Common myeloid progenitor, CD34-positive (primary cell): Measurements from ENCODE around the gene APOC3. TPM values are rescaled to one million over a fixed set of nuclear protein-coding genes. Genes with fewer than 3 reads are reported as not detected.

ENCODE experiments used
- CTCF ChIA-PET: fragments of 350-600 bp; sonication (Branson Sonifier 250); formaldehyde crosslinking; loops from one replicate; lab custom pipeline; 2021; ENCODE audit warnings: antibody characterized with exemption; lab: Charles Lee
- POLR2A ChIA-PET: fragments of 350-600 bp; sonication (Branson Sonifier 250); formaldehyde crosslinking; loops from one replicate; lab custom pipeline; 2021; ENCODE audit warnings: antibody characterized with exemption; lab: Charles Lee
- DNase-seq, 3 donors: peaks; one replicate each; pipeline versions ENCODE4 v3.0.0 to v3.0.0-alpha.2; 2013
- H3K27ac ChIP-seq, 2 experiments: 1 replicate in 1 of 2; 2 replicates in 1 of 2; pipeline ENCODE4 v1.7.0; 2013; ENCODE audit warnings: inconsistent platforms in 2 of 2, low read length in 2 of 2, mild to moderate bottlenecking in 2 of 2, low read depth in 1 of 2, moderate library complexity in 1 of 2; ENCODE audit not compliant: severe bottlenecking in 2 of 2, insufficient read depth in 1 of 2, poor library complexity in 1 of 2
- H3K27me3 ChIP-seq, 5 experiments: replicated peaks in 2 of 5; 1 replicate in 3 of 5; 2 replicates in 2 of 5; pipeline versions ENCODE4 v1.6.1 to v1.7.0; 2013; ENCODE audit warnings: low read length in 4 of 5, mild to moderate bottlenecking in 2 of 5, moderate library complexity in 2 of 5, inconsistent platforms in 1 of 5; ENCODE audit not compliant: insufficient read depth in 5 of 5, control insufficient read depth in 4 of 5
- H3K36me3 ChIP-seq, 4 experiments: 1 replicate in 2 of 4; 2 replicates in 2 of 4; pipeline versions ENCODE4 v1.6.1 to v1.7.0; 2013; ENCODE audit warnings: low read length in 3 of 4, control low read depth in 1 of 4, mild to moderate bottlenecking in 1 of 4; ENCODE audit not compliant: control insufficient read depth in 4 of 4, insufficient read depth in 4 of 4
- H3K4me1 ChIP-seq, 4 experiments: 1 replicate in 3 of 4; 2 replicates in 1 of 4; pipeline versions ENCODE4 v1.6.1 to v1.7.1; 2013; ENCODE audit warnings: low read length in 3 of 4, mild to moderate bottlenecking in 3 of 4, control low read depth in 1 of 4, inconsistent platforms in 1 of 4, moderate library complexity in 1 of 4; ENCODE audit not compliant: control insufficient read depth in 4 of 4, insufficient read depth in 4 of 4; ENCODE audit errors: control extremely low read depth in 1 of 4
- H3K4me3 ChIP-seq, 7 experiments: 1 replicate in 4 of 7; 2 replicates in 3 of 7; pipeline versions ENCODE4 v1.5.1 to v1.7.0; 2013; ENCODE audit warnings: mild to moderate bottlenecking in 7 of 7, low read length in 6 of 7, moderate library complexity in 6 of 7, inconsistent platforms in 2 of 7, low read depth in 2 of 7, control low read depth in 1 of 7; ENCODE audit not compliant: insufficient read depth in 4 of 7, control insufficient read depth in 1 of 7; ENCODE audit errors: extremely low read depth in 1 of 7
- H3K9me3 ChIP-seq, 5 experiments: 1 replicate in 4 of 5; 2 replicates in 1 of 5; pipeline versions ENCODE4 v1.6.1 to v1.7.1; 2013; ENCODE audit warnings: low read length in 4 of 5, mild to moderate bottlenecking in 2 of 5, inconsistent platforms in 1 of 5, low read depth in 1 of 5, moderate library complexity in 1 of 5; ENCODE audit not compliant: control insufficient read depth in 4 of 5, insufficient read depth in 2 of 5; ENCODE audit errors: control extremely low read depth in 1 of 5
- WGBS: methylation state at CpG from one replicate; pipeline ENCODE4 v1.1.5; 2013; ENCODE audit not compliant: insufficient coverage; 5-methylcytosine and 5-hydroxymethylcytosine counted together
- polyA plus RNA-seq: library from polyadenylated mRNA; unstranded; fragments of 120-200 nt; gene quantifications from one replicate; pipeline ENCODE4 v1.2.1, GENCODE V29; 2013

APOC3 gene
- not detected for polyA plus RNA-seq

DNA sequence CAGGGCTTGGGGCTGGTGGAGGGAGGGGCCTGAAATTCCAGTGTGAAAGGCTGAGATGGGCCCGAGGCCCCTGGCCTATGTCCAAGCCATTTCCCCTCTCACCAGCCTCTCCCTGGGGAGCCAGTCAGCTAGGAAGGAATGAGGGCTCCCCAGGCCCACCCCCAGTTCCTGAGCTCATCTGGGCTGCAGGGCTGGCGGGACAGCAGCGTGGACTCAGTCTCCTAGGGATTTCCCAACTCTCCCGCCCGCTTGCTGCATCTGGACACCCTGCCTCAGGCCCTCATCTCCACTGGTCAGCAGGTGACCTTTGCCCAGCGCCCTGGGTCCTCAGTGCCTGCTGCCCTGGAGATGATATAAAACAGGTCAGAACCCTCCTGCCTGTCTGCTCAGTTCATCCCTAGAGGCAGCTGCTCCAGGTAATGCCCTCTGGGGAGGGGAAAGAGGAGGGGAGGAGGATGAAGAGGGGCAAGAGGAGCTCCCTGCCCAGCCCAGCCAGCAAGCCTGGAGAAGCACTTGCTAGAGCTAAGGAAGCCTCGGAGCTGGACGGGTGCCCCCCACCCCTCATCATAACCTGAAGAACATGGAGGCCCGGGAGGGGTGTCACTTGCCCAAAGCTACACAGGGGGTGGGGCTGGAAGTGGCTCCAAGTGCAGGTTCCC, at the start of gene APOC3:
TSS of gene APOC3 (plus strand) at position 383 of the 659 bp plus-strand sequence. CDS start 676 bp downstream, outside the sequence.
- WGBS = 94% methylated on average over 5 of the region's 9 CpGs
- POLR2A ChIA-PET = interaction anchor here (0.7 kb wide), 1 partner anchor 391 kb away, joined by 3 read pairs; no protein-coding TSS in a partner anchor
- Histone ChIP-seq H3K36me3 (no peaks in the 10 kb centered on the region), H3K27ac (no peak within 1 kb of the TSS), H3K27me3 (no peaks in the 10 kb centered on the region), H3K4me3 (no peak within 1 kb of the TSS), H3K9me3 (no peaks in the 10 kb centered on the region), H3K4me1 (peaks cover 0 to 6% (median 2%) of the 10 kb centered on the region in 4 experiments)
- CTCF ChIA-PET = interaction anchor here (0.7 to 1.1 kb wide), 2 partner anchors 9 to 40 kb away, joined by 3 read pairs; no protein-coding TSS in a partner anchor
- no peak for DNase-seq

- Histone ChIP-seq H3K27me3 (no peaks in the 10 kb centered on the region), H3K4me1 (peaks cover 0 to 12% (median 8%) of the 10 kb centered on the region in 4 experiments), H3K36me3 (peaks cover 28 to 84% (median 68%) of the 10 kb centered on the region in 4 experiments), H3K4me3 (no peak overlapping the region), H3K27ac (no peak overlapping the region), H3K9me3 (no peaks in the 10 kb centered on the region)
- ChIA-PET POLR2A (interaction anchor here (0.7 kb wide), 1 partner anchor 156 kb away, joined by 3 read pairs; no protein-coding TSS in a partner anchor), CTCF (interaction anchor here (0.7 to 2.2 kb wide), 4 partner anchors 8 to 398 kb away, joined by 3 to 4 read pairs (median 4); no protein-coding TSS in a partner anchor)
- WGBS = 90% methylated on average over 3 of the region's 4 CpGs
- DNase-seq = no peak
Measured at GRCh38 chr11:116782728-116783127, 47.0 kb upstream of the APOC3 start.

DNA sequence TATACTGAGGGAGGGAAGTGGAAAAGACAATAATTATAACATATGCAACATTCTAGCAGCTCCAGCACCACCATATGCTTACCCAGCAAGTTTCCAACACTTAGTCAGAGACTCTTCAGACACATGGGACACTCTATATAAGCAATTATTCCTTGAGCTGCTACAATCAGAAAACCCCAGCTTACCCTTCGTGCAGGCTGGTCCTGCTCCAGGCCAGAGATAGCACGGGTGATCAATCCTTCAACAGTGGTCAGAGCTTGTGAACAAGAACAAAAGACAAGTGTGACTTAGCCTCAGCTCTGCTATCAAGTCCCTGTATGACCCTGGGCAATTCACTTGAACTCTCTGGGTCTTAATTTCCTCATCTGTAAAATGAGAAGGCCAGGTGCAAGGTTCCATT, 43.4 kb upstream of the APOC3 start:
- peaks cover 22 to 51% (median 39%) of the 10 kb centered on the region in 4 experiments for H3K36me3 ChIP-seq

DNA sequence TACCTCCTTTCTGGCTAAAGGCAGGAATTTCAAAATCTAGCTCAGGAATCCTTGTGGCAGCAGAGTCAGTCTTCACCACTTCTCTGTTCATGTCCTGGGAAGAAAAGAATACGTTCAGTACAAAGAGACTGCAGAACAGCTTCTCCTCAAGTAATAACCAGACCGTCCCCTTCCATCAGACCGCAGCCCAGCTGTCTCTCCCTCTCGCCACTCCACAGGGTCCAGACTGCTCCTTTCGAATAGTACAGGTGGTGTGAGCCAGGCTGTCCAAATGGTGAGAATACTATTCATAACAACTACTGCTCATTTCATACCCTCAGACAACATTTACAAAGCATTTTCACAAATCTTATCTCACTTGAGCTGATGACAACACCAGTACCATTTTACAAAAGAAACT, 42.7 kb upstream of the APOC3 start:
- peak overlapping the region; percentile 77 for H3K27ac ChIP-seq
- H3K36me3 ChIP-seq = peaks cover 21 to 47% (median 36%) of the 10 kb centered on the region in 4 experiments
- H3K9me3 ChIP-seq = no peaks in the 10 kb centered on the region
- peak overlapping the region; percentile 76 to 93 (median 86) for H3K4me3 ChIP-seq
- H3K4me1 ChIP-seq = peaks cover 0 to 27% (median 21%) of the 10 kb centered on the region in 4 experiments
- ChIA-PET POLR2A (interaction anchor here (1.5 kb wide), 1 partner anchor 14 kb away, joined by 6 read pairs; the partner anchor contains the start of gene BUD13), CTCF (interaction anchor here (0.9 to 9.8 kb wide), 11 partner anchors 11 to 459 kb away, joined by 3 to 134 read pairs (median 3); partner anchors contain the start of genes APOA1 and BUD13)
- WGBS = 83% methylated on average over 3 of the region's 5 CpGs
- peaks cover 0 to 2% (median 0%) of the 10 kb centered on the region in 5 experiments for H3K27me3 ChIP-seq
- DNase-seq = no peak

More for the DNA sequence above, 43.4 kb upstream of the APOC3 start:
- CTCF ChIA-PET = interaction anchor here (0.6 to 9.8 kb wide), 9 partner anchors 9 to 444 kb away, joined by 3 to 134 read pairs (median 3); partner anchors contain the start of genes APOA1 and PAFAH1B2
- peak overlapping the region in 2 of 7 experiments; percentile 87 to 90 for H3K4me3 ChIP-seq
- POLR2A ChIA-PET = interaction anchor here (1.5 kb wide), 1 partner anchor 14 kb away, joined by 6 read pairs; the partner anchor contains the start of gene BUD13
- no peak for DNase-seq
- peaks cover 0 to 2% (median 0%) of the 10 kb centered on the region in 5 experiments for H3K27me3 ChIP-seq
- WGBS = 100% methylated on average over 2 of the region's 2 CpGs
- H3K27ac ChIP-seq = no peak overlapping the region
- no peaks in the 10 kb centered on the region for H3K9me3 ChIP-seq
- H3K4me1 ChIP-seq = peaks cover 0 to 23% (median 17%) of the 10 kb centered on the region in 4 experiments

GRCh38 chr11:116787436-116787785, 42.3 kb upstream of the APOC3 start:
- H3K27me3 ChIP-seq = peaks cover 0 to 2% (median 0%) of the 10 kb centered on the region in 5 experiments
- no peak for DNase-seq
- 0% methylated on average over 12 of the region's 15 CpGs for WGBS
- H3K4me3 ChIP-seq = peak overlapping the region; percentile 76 to 93 (median 86)
- peak overlapping the region; percentile 77 for H3K27ac ChIP-seq
- peaks cover 0 to 27% (median 21%) of the 10 kb centered on the region in 4 experiments for H3K4me1 ChIP-seq
- ChIA-PET CTCF (interaction anchor here (1.1 to 9.8 kb wide), 10 partner anchors 11 to 458 kb away, joined by 3 to 134 read pairs (median 4); partner anchors contain the start of genes APOA1 and BUD13), POLR2A (interaction anchor here (1.3 to 1.5 kb wide), 2 partner anchors 15 to 48 kb away, joined by 3 to 6 read pairs; partner anchors contain the start of gene BUD13)
- peaks cover 21 to 43% (median 33%) of the 10 kb centered on the region in 4 experiments for H3K36me3 ChIP-seq
- H3K9me3 ChIP-seq = no peaks in the 10 kb centered on the region

DNA sequence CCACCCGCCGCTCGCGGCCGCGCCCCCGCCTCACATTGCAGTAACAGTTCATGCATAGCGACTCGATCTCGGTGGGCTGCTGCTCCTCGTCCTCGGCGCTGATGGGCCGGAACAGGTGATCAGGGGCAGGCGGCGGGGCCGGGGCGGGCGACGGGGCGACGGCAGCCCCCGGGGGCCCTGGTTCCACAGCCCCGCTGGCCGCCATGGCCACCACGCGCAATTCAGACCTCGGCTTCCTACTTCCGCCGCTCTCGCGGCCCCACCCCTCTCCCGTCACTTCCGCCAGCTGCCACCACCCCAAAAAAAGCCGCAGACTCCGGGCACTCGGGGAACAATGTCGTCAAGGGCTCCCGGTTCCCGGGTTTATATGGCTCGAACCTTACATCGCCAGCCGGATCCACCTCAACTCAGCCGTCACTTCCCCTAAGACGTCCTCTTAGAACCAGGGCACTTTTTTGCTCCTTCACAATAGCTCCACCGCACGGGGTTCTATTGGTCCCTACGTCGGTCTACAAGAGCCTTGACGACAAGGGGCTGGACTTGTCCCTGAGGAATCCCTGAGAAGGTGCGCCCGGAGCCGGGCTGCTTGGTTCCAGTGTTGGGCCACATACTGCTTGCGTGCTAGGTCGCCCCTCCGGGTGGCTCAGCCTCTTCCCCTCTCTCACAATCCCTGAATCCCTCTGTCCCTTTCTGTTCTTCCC, 41.8 kb upstream of the APOC3 start, which contains the start of gene ZPR1:
TSS of gene ZPR1 (minus strand) at position 238 of the 701 bp plus-strand sequence. CDS start at position 205, 33 bp downstream.
- Histone ChIP-seq H3K27ac (peak within 1 kb of the TSS; percentile 77), H3K4me3 (peak within 1 kb of the TSS; percentile 76 to 93 (median 86)), H3K36me3 (peaks cover 18 to 38% (median 28%) of the 10 kb centered on the region in 4 experiments), H3K27me3 (peaks cover 0 to 2% (median 0%) of the 10 kb centered on the region in 5 experiments), H3K9me3 (no peaks in the 10 kb centered on the region), H3K4me1 (peaks cover 0 to 27% (median 21%) of the 10 kb centered on the region in 4 experiments)
- ChIA-PET POLR2A (interaction anchor here (0.6 to 1.5 kb wide), 3 partner anchors 15 to 48 kb away, joined by 3 to 6 read pairs (median 3); partner anchors contain the start of gene BUD13), CTCF (interaction anchor here (1.1 to 9.8 kb wide), 11 partner anchors 12 to 458 kb away, joined by 3 to 134 read pairs (median 6); partner anchors contain the start of genes APOA1 and BUD13)
- under 1% methylated on average over 45 of the region's 56 CpGs for WGBS
- peak; percentile 75 to 83 (median 81) for DNase-seq
